ENCODE measurements around the gene TSPEAR. TPM values are rescaled to one million over a fixed set of nuclear protein-coding genes. Genes with fewer than 3 reads are reported as not detected.

Gene TSPEAR
- total RNA-seq, 1 donor from 2014 or later: 0.15 TPM

DNA sequence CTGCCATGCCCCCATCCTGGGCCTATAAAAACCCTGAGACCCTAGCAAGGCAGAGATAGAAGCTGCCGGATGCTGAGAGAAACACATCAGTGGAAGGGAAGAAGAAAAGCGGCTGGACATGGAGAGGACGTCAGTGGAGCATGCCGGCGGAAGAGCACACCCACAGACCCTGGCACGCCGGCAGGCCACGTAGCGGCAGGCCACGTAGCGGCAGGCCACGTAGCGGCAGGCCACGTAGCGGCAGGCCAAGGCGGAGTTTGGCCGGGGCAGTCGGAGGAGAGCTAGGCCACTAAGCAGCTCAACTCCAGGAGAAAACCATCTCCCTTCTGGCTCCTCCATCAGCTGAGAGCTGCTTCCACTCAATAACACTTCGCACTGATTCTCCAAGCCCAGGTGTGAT is 221.0 kb downstream of the TSPEAR start:
- Mint-ChIP-seq H3K4me1 (ENCODE audit: low read depth) (peaks cover 3% of the 10 kb centered on the region), H3K9me3 (ENCODE audit: low read depth) (peaks cover 20% of the 10 kb centered on the region), H3K4me3 (ENCODE audit: unreplicated experiment) (no peak overlapping the region), H3K36me3 (ENCODE audit: low read depth) (peaks cover 19% of the 10 kb centered on the region), H3K27me3 (ENCODE audit: low read depth) (no peaks in the 10 kb centered on the region), H3K27ac (ENCODE audit: unreplicated experiment) (no peak overlapping the region)
- DNase-seq (ENCODE audit: low spot score): no peak
- TF ChIP-seq, protein P1, sequence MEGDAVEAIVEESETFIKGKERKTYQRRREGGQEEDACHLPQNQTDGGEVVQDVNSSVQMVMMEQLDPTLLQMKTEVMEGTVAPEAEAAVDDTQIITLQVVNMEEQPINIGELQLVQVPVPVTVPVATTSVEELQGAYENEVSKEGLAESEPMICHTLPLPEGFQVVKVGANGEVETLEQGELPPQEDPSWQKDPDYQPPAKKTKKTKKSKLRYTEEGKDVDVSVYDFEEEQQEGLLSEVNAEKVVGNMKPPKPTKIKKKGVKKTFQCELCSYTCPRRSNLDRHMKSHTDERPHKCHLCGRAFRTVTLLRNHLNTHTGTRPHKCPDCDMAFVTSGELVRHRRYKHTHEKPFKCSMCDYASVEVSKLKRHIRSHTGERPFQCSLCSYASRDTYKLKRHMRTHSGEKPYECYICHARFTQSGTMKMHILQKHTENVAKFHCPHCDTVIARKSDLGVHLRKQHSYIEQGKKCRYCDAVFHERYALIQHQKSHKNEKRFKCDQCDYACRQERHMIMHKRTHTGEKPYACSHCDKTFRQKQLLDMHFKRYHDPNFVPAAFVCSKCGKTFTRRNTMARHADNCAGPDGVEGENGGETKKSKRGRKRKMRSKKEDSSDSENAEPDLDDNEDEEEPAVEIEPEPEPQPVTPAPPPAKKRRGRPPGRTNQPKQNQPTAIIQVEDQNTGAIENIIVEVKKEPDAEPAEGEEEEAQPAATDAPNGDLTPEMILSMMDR (IDR thresholded peaks at IDR 0.05): no peak

DNA sequence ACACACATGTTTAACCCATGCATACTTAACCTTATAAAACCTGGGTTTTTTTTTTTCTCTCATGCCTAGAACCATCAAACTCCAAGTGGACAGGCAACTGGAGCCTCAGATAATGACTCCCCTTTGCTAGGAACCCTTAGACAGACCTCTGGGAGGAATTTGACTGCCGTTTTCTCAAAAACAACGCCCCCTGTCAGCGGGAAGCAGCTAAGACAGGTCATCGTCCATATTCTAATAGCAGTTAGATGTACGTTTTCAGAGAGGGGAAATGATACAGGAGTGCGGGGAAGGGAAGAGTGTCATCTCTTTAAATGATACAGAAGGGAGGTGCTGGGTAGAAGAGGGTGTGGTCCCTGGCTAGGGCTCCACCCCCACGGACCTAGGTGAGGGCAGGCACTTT is 221.4 kb downstream of the TSPEAR start:
- no peak overlapping the region for H3K27ac Mint-ChIP-seq (ENCODE audit: unreplicated experiment)
- TF ChIP-seq, protein P1 (IDR thresholded peaks at IDR 0.05): peak; percentile 37
- no peak overlapping the region for H3K4me3 Mint-ChIP-seq (ENCODE audit: unreplicated experiment)
- H3K4me1 Mint-ChIP-seq (ENCODE audit: low read depth): peaks cover 5% of the 10 kb centered on the region
- DNase-seq (ENCODE audit: low spot score): no peak
- H3K27me3 Mint-ChIP-seq (ENCODE audit: low read depth): peaks cover 1% of the 10 kb centered on the region
- peaks cover 19% of the 10 kb centered on the region for H3K36me3 Mint-ChIP-seq (ENCODE audit: low read depth)
- peaks cover 20% of the 10 kb centered on the region for H3K9me3 Mint-ChIP-seq (ENCODE audit: low read depth)

DNA sequence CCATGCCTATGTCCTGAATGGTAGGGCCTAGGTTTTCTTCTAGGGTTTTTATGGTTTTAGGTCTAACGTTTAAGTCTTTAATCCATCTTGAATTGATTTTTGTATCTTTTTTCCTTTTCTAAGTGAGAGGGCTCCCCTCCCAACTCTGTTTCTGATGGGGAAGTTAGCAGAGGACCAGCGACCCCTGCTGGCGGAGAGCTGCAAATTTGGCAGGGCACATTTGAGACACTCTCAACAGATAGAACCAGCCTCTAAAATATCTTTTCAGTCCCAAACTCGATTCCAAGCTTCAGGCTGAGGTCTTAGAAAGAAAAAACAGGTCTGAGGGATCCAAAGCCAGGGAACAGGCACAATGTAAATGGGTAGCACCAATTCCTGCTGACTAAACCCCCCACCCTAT is 223.5 kb downstream of the TSPEAR start:
- no peak for DNase-seq (ENCODE audit: low spot score)
- no peak overlapping the region for H3K27ac Mint-ChIP-seq (ENCODE audit: unreplicated experiment)
- H3K27me3 Mint-ChIP-seq (ENCODE audit: low read depth): peaks cover 8% of the 10 kb centered on the region
- peaks cover 12% of the 10 kb centered on the region for H3K9me3 Mint-ChIP-seq (ENCODE audit: low read depth)
- H3K4me3 Mint-ChIP-seq (ENCODE audit: unreplicated experiment): peak overlapping the region; percentile 22
- TF ChIP-seq, protein P1 (IDR thresholded peaks at IDR 0.05): peak; percentile 73
- H3K36me3 Mint-ChIP-seq (ENCODE audit: low read depth): peaks cover 11% of the 10 kb centered on the region
- H3K4me1 Mint-ChIP-seq (ENCODE audit: low read depth): peaks cover 5% of the 10 kb centered on the region

DNA sequence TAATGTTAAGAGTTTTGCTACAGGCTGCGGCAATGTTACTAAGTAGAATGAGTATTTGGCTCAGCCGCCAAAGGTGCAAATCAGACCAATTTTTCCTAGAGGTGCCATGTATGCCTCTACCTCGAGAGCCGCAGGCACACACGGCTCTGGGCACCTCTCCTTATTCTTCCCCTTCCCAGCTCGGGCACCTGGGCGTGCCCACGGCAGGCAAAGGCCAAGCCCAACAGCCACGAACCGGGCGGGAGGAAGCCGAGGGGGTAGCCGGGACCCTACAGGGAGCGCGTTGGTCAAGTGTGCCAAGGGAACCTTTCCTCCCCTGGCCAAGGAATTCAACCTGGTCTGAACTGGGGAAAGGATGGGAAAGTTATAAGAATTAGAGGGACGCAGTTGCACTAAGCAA is 225.1 kb downstream of the TSPEAR start:
- TF ChIP-seq, protein P1 (IDR thresholded peaks at IDR 0.05): no peak
- no peak for DNase-seq (ENCODE audit: low spot score)

DNA sequence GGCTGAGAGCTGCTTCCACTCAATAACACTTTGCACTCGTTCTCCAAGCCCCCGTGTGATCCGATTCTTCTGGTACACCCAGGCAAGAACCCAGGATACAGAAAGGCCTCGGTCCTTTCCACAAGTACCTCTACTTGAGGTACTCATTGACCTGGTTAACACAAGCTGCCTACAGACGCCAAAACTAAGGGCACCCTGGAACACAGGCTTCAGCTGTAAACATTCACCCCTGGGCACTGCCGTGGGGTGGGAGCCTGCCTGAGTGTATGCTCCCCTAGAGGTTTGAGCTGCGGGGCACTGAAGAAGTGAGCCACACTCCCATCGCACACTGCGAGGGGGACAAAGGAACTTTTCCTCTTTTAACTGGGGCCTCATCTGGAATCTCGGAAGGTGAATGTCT is 225.6 kb downstream of the TSPEAR start:
- Mint-ChIP-seq H3K4me3 (ENCODE audit: unreplicated experiment) (peak overlapping the region; percentile 83), H3K27me3 (ENCODE audit: low read depth) (peaks cover 9% of the 10 kb centered on the region), H3K36me3 (ENCODE audit: low read depth) (no peaks in the 10 kb centered on the region), H3K4me1 (ENCODE audit: low read depth) (peaks cover 2% of the 10 kb centered on the region), H3K9me3 (ENCODE audit: low read depth) (no peaks in the 10 kb centered on the region), H3K27ac (ENCODE audit: unreplicated experiment) (peak overlapping the region; percentile 80)
- no peak for DNase-seq (ENCODE audit: low spot score)
- TF ChIP-seq, protein P1 (IDR thresholded peaks at IDR 0.05): no peak

More for the DNA sequence above, 225.1 kb downstream of the TSPEAR start:
- Mint-ChIP-seq H3K27ac (ENCODE audit: unreplicated experiment) (peak overlapping the region; percentile 80), H3K36me3 (ENCODE audit: low read depth) (no peaks in the 10 kb centered on the region), H3K9me3 (ENCODE audit: low read depth) (no peaks in the 10 kb centered on the region), H3K27me3 (ENCODE audit: low read depth) (peaks cover 9% of the 10 kb centered on the region), H3K4me1 (ENCODE audit: low read depth) (peaks cover 2% of the 10 kb centered on the region), H3K4me3 (ENCODE audit: unreplicated experiment) (peak overlapping the region; percentile 83)

All from chondrocyte (in vitro differentiated cells).